ENCODE measurements around the gene CYP24A1.

DNA sequence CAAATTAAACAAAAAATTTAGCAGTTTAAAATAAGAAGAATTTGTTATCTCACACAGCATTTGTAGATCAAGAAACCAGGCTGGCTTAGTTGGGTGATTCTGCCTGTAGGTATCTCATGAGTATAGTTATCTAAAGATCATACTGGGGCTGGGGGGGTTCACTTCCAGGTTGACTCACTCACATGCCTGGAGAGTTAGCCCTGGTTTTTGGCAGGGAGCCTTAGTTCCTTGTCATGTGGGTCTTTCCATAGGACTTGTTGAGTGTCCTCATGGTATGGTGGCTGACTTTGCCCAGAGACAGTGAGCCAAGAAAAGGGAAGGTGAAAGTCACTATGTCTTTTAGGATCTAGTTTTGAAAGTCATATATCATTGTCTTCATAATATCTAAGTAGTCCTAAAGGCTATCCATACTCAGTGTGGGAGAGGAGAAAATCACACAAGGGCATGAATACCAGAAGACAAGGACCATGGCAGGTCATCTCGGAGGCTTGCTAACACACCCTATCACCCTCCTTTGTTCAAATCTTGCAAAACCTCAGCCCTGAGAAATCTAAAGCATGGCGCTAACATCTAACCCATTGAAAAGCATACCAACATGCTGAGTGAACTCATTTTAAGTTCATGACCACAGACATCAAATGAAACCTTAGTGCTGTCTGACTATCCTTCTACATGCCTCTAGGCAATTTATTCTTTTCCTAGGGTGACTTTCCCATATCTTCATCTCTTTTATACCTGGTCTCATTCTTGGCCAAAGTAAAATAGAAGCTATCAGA is 39.2 kb downstream of the CYP24A1 start:
- TF ChIP-seq CTCF (IDR thresholded peaks at IDR 0.05) (no peak), POLR2A (IDR thresholded peaks at IDR 0.05) (no peak)
